Ammon's horn (tissue), 1 donor: ENCODE results near the gene ACIN1.

ENCODE experiments used
- DNase-seq: peaks from one replicate; pipeline ENCODE4 v3.0.0-alpha.2; 2016; ENCODE audit warnings: low spot score

Gene ACIN1

DNA sequence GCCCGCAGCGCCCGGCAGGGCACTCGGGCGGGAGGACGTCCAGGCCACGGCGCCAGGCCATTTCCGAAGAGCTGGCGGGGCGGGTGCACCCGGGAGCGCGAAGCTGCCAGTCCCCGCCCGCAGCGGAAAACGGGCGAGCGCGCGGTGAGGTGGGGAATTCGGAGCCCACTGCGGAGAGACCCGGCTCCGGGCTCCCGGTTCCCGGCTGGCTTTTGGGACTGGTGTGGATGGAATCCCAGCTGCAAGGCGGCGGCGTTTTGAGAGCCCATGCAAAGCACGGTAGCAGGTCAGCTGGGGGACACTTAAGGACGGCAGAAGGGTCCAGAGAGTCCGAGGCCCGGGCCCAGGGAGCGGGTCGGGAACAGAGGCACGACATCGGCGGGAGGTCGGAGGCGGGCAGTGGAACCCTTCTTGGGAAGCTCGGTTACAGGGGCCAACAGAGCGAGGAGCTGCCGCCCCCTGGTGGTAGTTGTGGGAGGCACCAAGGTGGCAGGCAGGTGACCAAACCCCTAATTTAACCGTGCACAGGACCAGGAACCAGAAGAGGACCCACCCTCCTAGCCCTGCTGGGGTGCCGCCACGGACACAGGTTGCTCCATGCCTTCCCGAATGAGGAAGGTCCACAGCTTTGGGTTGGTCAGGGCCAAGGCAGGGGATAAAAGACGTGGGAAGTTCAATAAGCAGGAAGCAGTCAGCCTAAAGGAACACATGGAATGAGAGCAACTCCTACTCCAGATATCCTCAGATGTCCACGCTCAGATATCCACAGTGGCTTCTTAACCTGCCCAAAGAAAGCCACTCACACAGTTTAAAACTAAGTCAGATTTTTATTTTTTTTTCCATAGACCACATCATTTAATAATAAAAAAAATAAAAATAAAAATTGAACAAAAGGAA, 36.9 kb downstream of the ACIN1 start:
- DNase-seq: peak; percentile 90

DNA sequence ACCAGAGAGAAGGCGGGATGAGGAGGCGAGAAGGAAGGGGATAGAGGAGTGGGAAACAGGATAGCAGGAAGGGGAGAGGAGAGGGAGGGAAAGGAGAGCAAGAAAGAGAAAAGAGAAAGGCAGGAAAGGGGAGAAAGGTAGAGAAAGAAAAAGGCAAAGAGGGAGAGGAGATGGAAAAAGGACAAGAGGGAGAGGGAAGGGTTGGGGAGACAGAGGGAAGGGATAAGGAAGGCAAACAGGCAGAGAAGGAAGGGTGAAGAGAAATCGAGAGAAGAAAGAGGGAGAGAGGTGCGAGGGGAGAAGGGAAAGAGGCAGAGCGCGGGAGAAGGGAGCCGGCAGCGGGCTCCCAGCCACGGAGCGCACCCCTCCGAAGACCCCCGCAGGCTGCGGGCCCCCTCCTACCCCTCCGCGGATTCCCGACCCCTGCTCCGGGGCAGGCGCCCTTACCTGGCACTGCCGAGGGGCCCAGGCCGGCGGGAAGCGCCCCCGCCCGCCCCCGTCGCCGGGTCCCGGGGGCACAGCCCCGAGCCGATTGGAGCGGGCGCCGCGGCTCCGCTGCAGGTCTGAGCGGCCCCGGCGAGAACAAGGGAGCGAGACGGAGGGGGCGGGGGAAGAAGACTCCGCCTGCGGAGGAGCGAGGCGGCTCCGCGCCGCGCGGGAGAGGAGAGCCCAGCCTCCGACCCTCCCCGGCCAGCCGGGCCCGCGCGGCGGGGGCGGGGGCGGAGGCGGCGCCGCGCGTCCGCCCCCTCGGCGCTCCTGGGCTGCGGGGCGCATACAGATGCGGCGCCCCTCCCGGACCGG, 37.8 kb downstream of the ACIN1 start, which contains the start of gene CDH24:
CDH24 (minus strand) TSS at position 565 of the 801 bp plus-strand sequence. CDS start 1,787 bp downstream, outside the sequence.
- peak; percentile 69 for DNase-seq

DNA sequence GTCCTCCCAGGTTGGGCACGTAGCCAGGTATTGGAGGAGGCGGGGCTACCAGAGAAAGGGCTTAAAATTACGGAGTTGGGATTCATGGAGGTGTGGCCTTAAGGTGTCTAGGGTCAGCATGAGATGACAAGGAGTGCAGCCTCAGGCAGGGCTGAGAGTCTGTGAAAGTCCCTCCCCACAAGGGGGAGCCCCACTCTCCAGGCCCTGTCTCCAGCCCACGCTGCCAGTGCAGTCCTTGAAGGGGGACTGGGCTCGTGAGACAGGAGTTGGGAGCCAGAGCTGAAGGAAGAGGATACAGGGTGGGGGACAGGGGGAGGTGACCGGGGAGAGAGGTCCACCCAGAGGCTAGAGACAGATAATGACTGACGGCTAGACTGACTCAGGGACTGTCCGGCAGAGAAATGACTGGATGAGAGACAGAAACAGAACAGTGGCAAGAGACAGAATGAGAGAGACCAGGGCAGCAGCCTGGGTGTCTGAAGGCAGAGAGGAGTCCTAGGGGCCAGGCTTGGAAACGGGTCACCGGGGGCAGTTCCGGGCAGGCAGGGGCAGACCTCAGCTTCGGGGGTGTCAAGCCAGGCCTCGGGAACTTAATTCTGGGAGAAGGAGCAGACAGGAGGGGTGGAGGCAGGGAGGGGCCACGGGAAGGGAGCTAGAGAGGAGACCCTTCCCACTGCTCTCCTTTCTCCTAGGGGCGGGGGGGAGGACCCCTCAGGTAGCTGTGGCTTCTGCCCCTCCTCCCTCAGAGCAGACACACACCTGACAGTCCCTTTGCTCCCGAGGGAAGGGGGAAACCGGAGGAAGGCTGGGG, 38.6 kb downstream of the ACIN1 start:
- peak; percentile 69 for DNase-seq

DNA sequence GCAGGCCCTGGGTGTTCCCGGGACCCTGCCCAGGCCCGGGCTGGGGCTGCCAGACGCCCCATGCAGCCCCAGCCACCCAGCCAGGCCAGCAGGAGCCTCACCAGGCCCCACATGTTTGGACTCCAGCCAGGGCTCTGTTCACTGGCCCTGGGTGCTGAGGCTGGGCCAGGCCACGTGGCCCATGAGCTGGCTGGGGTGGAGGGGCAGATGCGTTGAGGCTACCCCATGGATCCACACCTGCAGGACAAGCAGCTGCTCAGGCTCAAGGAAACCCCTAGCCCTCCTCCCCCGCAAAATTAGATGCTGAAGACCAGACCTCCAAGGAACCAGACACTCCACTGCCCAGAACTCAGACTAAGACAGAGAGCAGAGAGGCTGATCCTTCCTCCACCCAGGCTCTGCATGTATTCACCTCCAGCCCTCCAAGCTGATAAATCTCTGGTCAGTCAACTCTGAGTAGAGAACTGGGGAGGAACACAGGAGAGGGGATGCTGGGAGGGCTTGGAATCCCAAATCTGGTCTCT, 39.3 kb downstream of the ACIN1 start:
- no peak for DNase-seq

DNA sequence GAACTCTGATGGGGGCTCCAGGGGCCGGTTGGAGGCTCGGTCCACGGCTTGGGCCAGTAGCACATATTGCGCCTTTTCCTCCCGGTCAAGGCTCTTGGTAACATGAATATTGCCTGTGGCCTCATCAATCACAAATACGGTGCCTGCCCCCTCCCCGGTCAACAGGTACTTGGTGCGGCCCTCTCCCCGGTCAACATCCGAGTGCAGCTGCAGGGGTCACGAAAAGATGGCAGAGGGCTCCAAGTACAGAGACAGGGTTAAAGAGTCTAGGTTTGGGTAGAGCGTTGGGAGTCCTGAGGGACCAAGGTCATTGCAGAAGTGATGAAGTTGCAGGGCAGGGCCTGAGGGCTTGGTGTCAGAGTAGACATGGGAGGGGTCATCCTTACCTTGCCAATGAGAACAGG, 39.8 kb downstream of the ACIN1 start:
- no peak for DNase-seq

DNA sequence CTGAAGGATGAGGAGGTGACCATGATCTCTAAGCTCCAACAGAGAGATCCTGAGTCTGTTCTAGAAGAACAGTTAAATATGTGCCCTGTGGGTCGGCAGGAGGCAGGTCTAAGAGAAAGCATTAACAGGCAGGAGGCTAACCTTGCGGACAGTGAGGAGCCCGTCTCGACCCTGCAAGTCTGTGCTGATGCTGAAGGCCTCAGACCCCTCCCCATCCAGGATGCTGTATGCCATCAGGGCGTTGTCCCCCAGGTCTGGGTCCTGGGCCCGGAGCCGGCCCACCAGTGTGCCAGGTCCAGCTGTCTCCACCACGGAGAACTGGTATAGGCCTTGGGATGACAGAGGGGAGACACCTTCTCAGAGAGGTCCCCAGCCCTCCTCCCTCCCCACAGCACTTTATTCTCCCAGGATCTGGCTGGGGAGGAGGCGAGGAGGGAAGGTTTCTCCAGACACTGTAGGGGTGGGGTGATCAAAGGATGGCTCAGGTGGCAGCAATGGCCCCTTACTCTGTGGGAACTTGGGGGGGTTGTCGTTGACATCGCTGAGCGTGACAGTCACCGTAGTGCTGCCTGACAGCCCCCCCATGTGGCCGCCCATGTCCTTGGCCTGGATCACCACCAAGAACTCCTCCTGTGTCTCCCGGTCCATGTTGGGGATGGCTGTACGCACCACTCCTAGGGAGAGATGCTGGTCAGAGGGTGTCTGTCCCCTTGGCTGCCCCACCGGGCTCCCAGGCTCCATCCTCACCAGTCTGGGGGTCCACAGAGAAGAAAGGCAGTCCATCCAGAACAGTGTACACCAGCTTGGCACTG, 40.7 kb downstream of the ACIN1 start:
- no peak for DNase-seq

DNA sequence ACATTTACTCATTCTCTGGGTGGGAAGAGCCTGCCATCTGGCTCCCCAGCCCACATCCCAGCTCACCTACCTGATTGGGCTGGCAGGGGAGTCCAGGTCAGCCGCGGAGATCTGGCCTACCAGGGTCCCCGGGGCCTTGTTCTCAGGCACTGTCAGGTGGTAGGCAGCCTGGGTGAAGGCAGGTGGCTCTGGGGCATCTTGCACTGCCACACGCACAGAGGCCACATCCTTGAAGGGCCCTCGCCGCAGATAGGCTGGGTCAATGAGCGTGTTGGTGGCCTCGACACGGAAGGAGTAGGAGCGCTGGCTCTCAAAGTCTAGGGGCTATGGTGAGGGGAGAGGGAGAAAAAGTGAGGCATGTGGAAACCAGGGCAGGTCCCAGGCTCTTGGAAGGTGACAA, 41.5 kb downstream of the ACIN1 start:
- DNase-seq: no peak

DNA sequence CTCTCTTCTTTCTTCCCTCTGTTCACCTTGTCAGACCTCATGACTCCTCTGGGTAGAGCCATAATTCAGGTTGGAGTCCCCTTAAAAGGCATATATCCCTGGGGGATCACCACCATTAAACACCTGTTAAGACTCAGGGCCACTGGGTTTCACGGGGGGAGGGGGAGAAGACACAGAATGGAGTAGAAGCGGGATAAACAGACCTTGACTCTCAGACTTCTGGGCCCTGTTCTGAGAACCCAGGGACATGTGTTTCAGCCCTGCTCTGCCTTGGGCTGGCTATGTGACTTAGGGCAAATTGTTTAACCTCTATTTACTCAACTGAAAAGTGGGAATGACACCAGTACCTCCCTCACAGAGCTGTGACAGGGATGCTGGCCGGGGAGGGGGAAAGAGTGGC, 42.3 kb downstream of the ACIN1 start:
- DNase-seq: no peak

DNA sequence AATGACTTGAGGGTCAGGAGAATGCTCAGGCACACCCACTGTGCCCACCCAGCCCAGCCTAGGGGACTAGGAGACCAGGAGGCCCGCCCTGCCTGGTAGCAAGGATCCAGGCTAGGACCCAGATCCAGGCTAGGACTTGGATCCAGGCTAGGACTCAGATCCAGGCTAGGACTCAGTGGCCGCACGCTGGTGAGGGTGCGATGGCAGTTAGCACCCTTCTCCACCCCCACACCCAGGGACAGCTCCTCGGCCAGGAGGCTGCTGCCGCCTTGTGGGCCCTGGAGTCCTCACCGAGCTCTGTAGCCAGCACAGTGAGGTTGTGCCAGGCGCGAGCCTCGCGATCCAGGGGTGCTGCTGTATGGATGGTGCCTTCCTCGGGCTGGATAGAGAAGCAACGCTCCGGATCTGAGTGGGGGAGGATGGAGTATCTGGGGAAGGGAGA, 42.7 kb downstream of the ACIN1 start:
- peak; percentile 65 for DNase-seq

DNA sequence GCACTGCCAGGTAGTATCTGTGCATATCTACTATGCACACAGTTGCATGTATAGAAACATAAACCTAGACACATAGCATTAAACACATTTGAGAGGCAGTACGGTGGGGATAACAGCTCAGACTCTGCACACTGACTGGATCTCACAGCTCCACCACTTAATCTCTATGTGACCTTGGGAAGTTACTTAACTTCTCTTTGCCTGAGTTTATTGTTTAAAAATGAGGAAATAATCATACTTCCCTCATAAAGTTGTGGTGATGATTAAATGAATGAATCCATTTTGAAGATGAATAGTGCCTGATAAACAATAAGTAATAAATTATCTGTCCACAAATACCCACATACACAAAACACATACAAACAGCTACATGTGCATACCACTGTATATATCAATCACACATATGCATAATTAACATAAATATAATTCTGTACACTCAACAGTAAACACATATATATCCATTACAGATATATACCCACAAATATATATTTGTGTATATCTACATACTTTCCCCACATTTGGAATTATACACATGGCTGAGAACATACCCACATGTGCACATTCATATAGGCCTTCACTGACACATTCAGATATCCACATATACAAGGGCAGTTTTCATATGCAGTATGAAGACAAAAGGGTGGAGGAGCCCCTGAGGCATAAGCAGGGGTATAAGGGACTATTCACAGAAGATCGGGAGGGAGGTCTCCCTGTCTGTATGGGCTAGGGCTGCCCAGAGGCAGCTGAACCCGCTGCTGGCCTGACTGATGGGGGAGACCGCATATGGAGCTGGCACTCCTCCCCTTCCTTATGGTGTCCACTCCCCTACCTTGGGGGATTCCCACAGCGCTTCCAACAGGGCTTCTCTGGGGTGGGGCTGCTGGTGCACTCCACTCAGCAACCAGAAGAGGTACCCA, 43.5 kb downstream of the ACIN1 start:
- DNase-seq: no peak

DNA sequence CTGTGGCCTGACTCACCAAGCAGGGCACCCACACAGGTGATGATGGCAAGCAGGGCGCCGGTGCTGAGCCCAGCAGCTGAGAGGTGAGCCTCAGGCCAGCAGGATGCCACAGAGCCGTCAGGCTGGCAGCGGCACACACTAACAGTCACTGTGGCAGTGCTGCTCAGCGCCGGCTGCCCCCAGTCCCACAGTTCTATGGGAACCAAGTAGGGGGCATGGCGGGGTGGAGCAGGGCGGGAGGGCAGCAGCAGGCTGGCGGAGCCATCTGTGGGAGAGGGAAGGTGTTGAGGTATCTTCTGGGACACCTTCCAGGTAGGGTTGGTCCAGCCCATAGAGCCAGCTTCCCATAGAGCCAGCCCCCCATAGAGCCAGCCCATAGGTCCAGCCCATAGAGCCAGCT, 45.9 kb downstream of the ACIN1 start:
- DNase-seq: no peak

DNA sequence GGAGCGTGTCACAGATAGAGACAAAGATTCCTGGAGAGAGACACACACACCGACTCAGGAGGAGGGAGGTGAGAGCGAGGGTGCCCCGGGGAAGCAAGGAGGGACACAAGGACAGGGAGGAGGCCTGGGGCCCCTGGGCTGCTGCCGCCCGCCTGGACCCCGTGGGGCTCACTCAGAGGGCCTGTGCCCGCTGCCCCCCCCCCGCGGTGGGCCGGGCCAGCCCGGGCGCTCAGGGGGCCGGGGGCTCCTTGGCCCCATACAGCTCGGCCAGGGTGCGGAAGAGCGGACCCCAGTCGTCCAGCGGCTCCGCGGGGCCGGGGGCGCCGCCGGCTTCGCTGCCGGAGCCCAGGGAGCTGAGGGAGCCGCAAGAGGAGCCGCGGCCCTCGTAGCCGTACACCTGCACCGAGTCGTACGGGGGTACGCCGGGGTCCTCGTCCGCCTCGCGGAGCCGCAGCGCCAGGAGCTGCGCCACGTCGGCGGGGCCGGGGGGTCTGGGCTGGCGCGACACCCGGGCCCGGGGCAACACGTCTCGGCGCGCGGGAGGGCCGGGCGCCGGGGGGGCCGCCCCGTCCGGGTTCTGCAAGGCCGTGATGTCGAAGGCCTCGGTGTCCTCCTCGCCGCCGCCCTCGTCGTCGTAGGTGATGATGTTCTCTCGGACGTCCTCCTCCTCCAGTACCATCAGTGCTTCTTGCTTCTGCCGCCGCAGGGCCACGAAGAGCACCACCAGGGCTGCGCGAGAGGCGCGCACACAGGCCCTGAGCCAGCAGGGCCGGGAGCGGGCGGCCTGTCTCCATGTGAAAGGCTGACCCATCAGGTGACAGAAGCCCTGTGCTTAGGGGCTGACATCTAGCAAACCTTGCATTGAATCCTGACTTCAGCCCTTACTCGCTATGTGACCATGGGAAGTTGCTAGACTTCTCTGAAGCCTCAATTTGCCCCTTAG, 46.9 kb downstream of the ACIN1 start:
- no peak for DNase-seq

DNA sequence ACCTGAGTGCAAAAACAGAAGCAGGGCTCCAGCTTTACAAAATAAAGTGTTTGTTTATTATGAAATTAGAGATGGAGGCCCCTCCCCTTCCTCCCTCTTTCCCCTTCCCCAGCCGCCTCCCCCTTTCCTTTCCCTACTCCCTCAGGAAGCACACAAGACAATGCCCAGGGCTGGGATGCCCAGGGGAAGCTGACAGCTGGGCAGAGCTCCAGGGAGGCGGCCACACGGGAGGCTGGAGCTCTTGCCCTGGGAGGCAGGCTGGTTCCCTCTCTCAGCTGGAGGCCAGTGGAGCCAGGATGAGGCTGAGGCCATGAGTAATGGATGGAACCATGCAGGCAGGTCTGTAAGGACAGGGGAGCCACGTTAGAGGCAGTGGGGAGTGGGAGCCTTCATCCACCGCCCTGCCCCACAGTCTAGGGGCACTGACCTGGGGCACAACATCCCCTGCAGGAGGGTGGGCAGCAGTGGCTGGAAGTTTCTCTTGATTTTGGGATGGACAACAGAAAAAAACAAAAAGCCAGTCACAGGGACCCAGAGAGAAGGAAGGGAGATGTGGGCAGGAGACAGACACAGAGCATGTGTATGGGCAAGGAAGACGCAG, 47.8 kb downstream of the ACIN1 start:
- DNase-seq: no peak

DNA sequence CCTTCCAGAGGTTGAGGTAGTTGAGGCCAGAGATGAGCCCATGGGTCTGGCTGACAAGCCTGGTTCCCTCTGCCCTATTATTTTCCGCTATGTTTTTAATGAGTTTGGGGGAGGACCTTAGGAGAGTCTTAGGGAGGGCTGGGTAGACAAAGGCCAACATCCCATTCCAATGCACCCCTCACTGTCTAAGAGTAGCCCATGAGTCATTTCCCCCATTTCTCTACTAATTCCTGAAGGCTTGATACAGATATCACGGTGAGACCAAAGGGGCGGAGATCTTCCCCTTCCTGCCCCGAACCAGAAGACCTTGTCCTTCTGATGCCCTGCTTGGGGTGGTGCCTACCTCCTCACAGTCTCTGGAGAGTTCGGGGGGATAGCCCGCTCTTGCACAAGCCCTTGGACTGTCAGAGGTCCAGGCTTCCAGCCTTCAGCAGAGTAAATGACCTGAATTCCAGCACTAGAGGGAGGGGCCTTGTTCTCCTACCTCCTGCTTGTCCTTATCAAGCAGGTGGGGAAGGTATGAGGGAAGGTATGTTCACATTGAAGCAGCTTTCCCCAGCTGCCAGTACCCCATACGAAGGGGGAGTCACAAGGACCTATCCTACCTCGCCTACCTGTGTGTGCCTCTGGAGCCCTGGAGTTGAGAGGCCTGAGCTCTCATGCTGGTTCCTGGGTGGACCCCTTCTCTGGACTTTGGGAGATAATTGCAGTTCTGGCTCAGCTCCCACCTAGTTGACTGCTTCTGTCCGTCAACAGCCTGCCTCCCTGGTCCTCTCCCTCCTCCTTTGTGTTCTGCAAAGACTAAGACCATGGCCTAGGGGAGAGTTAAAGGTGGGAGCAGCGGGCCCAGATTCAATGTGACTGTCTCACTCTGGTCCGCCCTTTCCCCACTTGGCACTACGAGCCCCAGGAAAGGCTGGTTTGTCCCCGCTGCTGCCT, 49.2 kb downstream of the ACIN1 start:
- DNase-seq: no peak

DNA sequence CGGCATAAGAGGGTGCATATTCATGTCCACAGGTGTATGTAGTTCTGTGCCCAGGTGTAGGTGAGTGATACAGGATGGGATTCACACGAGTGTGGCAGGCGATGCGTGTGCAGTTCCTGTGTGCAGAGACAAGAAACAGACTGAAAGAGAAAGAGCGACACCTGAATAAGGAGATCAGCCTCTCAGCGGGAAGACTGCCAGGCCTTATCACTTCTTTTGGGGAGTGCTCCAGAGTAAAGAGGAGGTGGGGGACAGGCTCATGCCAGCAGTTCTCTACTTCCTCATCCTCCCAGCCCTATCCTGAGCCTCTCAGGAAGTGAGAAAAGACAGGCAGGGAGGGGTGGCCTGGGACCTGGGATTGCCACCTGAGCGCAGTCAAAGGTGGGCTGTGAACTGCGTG, 50.1 kb downstream of the ACIN1 start:
- DNase-seq: no peak

DNA sequence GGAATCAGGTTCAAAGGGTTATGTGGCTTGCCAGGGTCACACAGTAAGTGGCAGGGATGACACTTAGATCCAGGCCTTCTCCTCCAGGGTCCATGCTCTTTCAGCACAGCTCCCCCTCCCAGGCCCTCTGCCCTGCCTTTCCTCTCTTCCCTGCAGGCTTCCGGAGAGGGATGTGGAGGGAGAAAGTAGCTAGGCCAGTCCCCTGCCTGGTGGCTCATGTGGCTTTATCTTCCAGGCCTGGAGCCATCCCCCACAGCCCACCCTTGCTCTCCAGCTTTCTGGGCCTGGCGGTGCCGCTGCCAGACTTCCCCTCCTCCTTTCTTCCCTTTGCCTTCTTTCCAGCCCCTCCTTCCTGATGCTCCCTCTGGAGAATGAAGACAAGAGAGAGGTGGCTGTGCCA, 51.2 kb downstream of the ACIN1 start:
- DNase-seq: no peak

DNA sequence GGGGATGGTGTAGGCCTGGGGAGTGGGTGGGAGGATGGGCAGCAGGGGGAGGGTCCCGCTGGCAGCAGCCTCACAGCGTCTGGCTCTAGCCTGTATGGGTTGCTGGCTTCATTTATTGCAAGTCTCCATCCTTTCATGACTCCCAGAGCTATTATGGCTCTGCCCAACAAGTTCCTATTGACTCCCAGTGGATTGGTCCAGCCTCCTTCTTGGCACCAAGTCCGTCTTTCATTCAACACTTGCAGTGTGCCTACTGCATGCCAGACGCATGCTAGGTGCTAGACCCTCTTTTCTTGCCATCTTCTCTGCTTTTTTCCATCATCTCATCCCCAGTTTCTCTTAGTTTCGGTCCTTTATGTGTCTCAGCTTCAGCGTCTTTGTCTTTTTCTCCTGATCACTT, 51.8 kb downstream of the ACIN1 start:
- no peak for DNase-seq
